ENCODE results near the gene SPOP.

DNA sequence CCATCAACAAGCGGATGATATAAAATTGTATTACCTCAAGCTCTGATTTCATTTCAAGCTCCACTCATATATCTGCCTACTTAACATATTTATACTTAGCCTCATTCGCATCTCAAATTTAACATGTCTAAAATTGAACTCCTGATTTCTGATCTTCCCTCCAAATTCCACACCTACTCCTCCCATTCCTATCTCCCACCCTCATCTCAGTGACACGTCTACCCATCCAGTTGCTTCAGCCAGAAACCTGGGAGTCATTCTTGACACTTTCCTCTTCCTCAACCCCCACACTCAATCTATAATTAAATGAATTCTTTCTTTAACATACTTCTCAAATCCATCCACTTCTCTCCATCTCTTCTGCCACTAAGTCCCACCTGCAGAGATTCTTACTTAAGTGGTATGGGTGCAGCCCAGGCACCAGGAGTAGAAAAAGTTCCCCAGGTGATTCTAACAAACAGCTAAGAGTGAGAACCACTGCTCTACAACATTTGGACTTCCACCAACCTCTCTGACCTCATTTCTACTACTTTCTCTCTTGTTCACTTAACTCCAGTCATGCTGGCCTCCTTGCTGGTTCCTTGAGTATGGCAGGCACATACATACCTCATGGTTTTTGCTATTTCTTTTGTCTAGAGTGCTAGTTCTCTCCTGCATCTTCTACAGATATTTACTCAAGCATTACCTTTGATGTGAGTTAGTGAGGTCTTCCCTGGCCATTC is 18.1 kb downstream of the SPOP start:
- TF ChIP-seq, protein P1, sequence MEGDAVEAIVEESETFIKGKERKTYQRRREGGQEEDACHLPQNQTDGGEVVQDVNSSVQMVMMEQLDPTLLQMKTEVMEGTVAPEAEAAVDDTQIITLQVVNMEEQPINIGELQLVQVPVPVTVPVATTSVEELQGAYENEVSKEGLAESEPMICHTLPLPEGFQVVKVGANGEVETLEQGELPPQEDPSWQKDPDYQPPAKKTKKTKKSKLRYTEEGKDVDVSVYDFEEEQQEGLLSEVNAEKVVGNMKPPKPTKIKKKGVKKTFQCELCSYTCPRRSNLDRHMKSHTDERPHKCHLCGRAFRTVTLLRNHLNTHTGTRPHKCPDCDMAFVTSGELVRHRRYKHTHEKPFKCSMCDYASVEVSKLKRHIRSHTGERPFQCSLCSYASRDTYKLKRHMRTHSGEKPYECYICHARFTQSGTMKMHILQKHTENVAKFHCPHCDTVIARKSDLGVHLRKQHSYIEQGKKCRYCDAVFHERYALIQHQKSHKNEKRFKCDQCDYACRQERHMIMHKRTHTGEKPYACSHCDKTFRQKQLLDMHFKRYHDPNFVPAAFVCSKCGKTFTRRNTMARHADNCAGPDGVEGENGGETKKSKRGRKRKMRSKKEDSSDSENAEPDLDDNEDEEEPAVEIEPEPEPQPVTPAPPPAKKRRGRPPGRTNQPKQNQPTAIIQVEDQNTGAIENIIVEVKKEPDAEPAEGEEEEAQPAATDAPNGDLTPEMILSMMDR (IDR thresholded peaks at IDR 0.05; ENCODE audit: insufficient read depth, low read length, poor library complexity, severe bottlenecking) = no peak
- no peak for TF ChIP-seq EZH2phosphoT487 (conservative IDR thresholded peaks at IDR 0.05; ENCODE audit: low read length)

Data from SU-DHL-6 (cell line).